Adrenal gland (tissue), 5 donors: Measurements from ENCODE around the gene NPTXR.

Experiments used
- CTCF ChIP-seq, 6 experiments: fragments of 450-650 bp in 4 of 6; fragments of 200-600 bp in 2 of 6; sonication (generic) in 1 of 6; IDR thresholded peaks; 1 replicate in 5 of 6; 2 replicates in 1 of 6; pipeline versions ENCODE4 v1.5.1 to v1.8.0; 2016 to 2021; ENCODE audit warnings: antibody characterized with exemption in 6 of 6, mild to moderate bottlenecking in 2 of 6, moderate library complexity in 1 of 6
- POLR2A ChIP-seq, 2 donors: fragments of 450-650 bp; IDR thresholded peaks; one replicate each; pipeline ENCODE4 v1.6.1; 2017; ENCODE audit warnings: antibody characterized with exemption in 2 of 2, mild to moderate bottlenecking in 2 of 2, moderate library complexity in 1 of 2
- donor health status: DM: no; HTN: no; CAD: no.

- TF ChIP-seq CTCF (IDR thresholded peaks at IDR 0.05) (no peak), POLR2A (IDR thresholded peaks at IDR 0.05) (no peak)
These were observed 1.3 kb upstream of the NPTXR start for GRCh38 chr22:38845004-38845740.
